Trophoblast cell (in vitro differentiated cells and primary cell): ENCODE measurements around the gene KCTD5.

Experiments
- DNase-seq, 2 donors: peaks; one replicate each; pipeline ENCODE4 v3.0.0-alpha.2; 2016
- H2AFZ ChIP-seq: 2 replicates; pipeline ENCODE4 v1.6.1; 2013; ENCODE audit warnings: low read length, moderate library complexity, mild to moderate bottlenecking; ENCODE audit not compliant: insufficient read depth, poor library complexity
- H2AK5ac ChIP-seq: 2 replicates; pipeline ENCODE4 v1.6.1; 2013; ENCODE audit warnings: mild to moderate bottlenecking, low read length
- H2BK120ac ChIP-seq: 2 replicates; pipeline ENCODE4 v1.6.1; 2013; ENCODE audit warnings: low read length, mild to moderate bottlenecking, moderate library complexity; ENCODE audit not compliant: insufficient read depth, poor library complexity
- H2BK12ac ChIP-seq: 2 replicates; pipeline ENCODE4 v1.6.1; 2013; ENCODE audit warnings: mild to moderate bottlenecking, low read length, moderate library complexity
- H2BK5ac ChIP-seq: 2 replicates; pipeline ENCODE4 v1.6.1; 2013; ENCODE audit warnings: low read length, low read depth, moderate library complexity, mild to moderate bottlenecking; ENCODE audit not compliant: poor library complexity
- H3K14ac ChIP-seq: 2 replicates; pipeline ENCODE4 v1.6.1; 2013; ENCODE audit warnings: mild to moderate bottlenecking, low read length
- H3K18ac ChIP-seq: 2 replicates; pipeline ENCODE4 v1.6.1; 2013; ENCODE audit warnings: mild to moderate bottlenecking, low read length
- H3K23ac ChIP-seq: 2 replicates; pipeline ENCODE4 v1.6.1; 2013; ENCODE audit warnings: low read length
- H3K27ac ChIP-seq: 2 replicates; pipeline ENCODE4 v1.5.1; 2013; ENCODE audit warnings: low read depth, mild to moderate bottlenecking, inconsistent platforms, low read length, moderate library complexity
- H3K27me3 ChIP-seq: 2 replicates; pipeline ENCODE4 v1.6.1; 2013; ENCODE audit warnings: inconsistent platforms, mild to moderate bottlenecking, low read length, moderate library complexity; ENCODE audit not compliant: insufficient read depth
- H3K36me3 ChIP-seq, 2 experiments: 1 replicate in 1 of 2; 2 replicates in 1 of 2; pipeline ENCODE4 v1.6.1; 2013; ENCODE audit warnings: low read length in 2 of 2, mild to moderate bottlenecking in 2 of 2, moderate library complexity in 1 of 2; ENCODE audit not compliant: insufficient read depth in 2 of 2, control insufficient read depth in 1 of 2
- H3K4ac ChIP-seq: 2 replicates; pipeline ENCODE4 v1.6.1; 2013; ENCODE audit warnings: low read depth, mild to moderate bottlenecking, low read length, moderate library complexity
- H3K4me1 ChIP-seq, 2 experiments: 1 replicate in 1 of 2; 2 replicates in 1 of 2; pipeline ENCODE4 v1.6.1; 2013; ENCODE audit warnings: low read length in 2 of 2, mild to moderate bottlenecking in 2 of 2, moderate library complexity in 1 of 2; ENCODE audit not compliant: insufficient read depth in 2 of 2, control insufficient read depth in 1 of 2
- H3K4me2 ChIP-seq: 2 replicates; pipeline ENCODE4 v1.6.1; 2013; ENCODE audit warnings: inconsistent platforms, mild to moderate bottlenecking, low read length, moderate library complexity
- H3K4me3 ChIP-seq: 2 replicates; pipeline ENCODE4 v1.5.1; 2013; ENCODE audit warnings: mild to moderate bottlenecking, low read depth, low read length, inconsistent platforms
- H3K79me1 ChIP-seq: one replicate; pipeline ENCODE4 v1.6.1; 2013; ENCODE audit warnings: low read length
- H3K79me2 ChIP-seq: 2 replicates; pipeline ENCODE4 v1.6.1; 2013; ENCODE audit warnings: low read length, mild to moderate bottlenecking; ENCODE audit not compliant: control insufficient read depth, insufficient read depth, poor library complexity
- H3K9ac ChIP-seq: 2 replicates; pipeline ENCODE4 v1.6.1; 2013; ENCODE audit warnings: mild to moderate bottlenecking, low read length
- H3K9me3 ChIP-seq: 2 replicates; pipeline ENCODE4 v1.6.1; 2013; ENCODE audit warnings: low read depth, mild to moderate bottlenecking, control low read depth, inconsistent platforms, low read length; ENCODE audit not compliant: insufficient read depth
- H4K12ac ChIP-seq: 2 replicates; pipeline ENCODE4 v1.6.1; 2013; ENCODE audit warnings: low read depth, mild to moderate bottlenecking, low read length, moderate library complexity
- H4K8ac ChIP-seq: 2 replicates; pipeline ENCODE4 v1.6.1; 2013; ENCODE audit warnings: low read depth, mild to moderate bottlenecking, low read length, moderate library complexity
- H4K91ac ChIP-seq: one replicate; pipeline ENCODE4 v1.6.1; 2013; ENCODE audit warnings: low read depth, mild to moderate bottlenecking, low read length, moderate library complexity
- WGBS: extraction: QIAGEN DNeasy Blood & Tissue Kit; methylation state at CpG from one replicate; pipeline ENCODE4 v1.1.7; 2013; ENCODE audit warnings: missing lambda C conversion rate; ENCODE audit not compliant: insufficient read length, insufficient coverage; ENCODE audit errors: extremely low coverage; 5-methylcytosine and 5-hydroxymethylcytosine counted together

KCTD5 gene

DNA sequence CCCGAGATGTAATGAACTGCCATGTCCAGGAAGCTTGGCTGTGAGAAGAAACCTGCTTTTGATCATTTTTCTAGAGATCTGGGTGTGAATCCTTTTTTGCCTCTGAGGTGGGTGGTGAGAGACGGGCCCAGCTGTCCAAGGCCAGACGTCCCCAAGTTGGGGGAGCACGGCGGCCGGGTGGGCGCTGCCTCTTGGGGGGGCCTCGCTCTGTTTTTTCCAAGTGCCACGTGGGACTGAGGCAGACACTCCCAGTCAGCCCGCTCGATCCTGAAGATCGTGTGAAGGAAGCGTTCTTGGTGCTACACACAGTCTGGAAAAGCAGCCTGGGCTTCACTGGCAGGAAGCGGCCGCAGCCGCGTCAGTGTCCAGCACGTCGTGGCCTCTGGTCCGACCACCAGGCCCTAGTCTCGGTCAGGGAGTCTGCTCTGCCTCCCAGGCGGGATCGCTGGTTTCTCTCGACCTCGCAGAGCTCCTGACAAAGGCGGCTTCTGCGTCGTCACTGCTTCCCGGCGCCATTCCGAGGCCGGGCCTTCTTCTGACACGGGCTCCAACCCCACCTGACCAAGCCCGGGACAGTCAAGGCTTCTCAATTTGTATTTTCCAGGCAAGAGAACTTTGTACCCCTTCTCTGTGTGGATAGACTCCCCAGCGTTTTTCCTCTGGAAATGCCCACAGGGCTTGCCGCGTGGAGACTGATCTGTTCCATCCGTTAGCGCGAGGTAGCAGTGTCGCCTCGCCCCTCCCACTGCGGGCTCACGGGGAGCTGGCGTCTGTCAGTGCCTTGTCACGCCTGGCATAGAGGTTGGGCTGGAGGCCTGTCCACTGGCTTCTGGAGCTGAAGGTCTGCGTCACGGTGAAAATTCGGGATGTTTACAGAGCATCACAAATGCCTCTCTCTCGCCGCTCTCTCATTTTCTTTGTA, 25.3 kb downstream of the KCTD5 start:
- DNase-seq = no peak
- H3K4me3 ChIP-seq = no peak overlapping the region
- H2AK5ac ChIP-seq = no peak overlapping the region
- H4K91ac ChIP-seq = no peak overlapping the region
- no CpG with 5 or more reads among the region's 51 CpGs for WGBS
- no peak overlapping the region for H2AFZ ChIP-seq
- no peak overlapping the region for H4K8ac ChIP-seq
- H3K79me1 ChIP-seq = no peaks in the 10 kb centered on the region
- H3K4me1 ChIP-seq = no peaks in the 10 kb centered on the region
- H3K23ac ChIP-seq = no peak overlapping the region
- no peak overlapping the region for H3K27ac ChIP-seq
- H4K12ac ChIP-seq = no peak overlapping the region
- no peaks in the 10 kb centered on the region for H3K27me3 ChIP-seq
- no peaks in the 10 kb centered on the region for H3K9me3 ChIP-seq
- no peak overlapping the region for H2BK5ac ChIP-seq
- H3K36me3 ChIP-seq = peaks cover 60 to 61% of the 10 kb centered on the region in 2 experiments
- H3K4me2 ChIP-seq = no peak overlapping the region
- H3K14ac ChIP-seq = no peak overlapping the region
- no peak overlapping the region for H3K4ac ChIP-seq
- no peaks in the 10 kb centered on the region for H3K79me2 ChIP-seq
- no peak overlapping the region for H2BK12ac ChIP-seq
- no peak overlapping the region for H3K9ac ChIP-seq
- H3K18ac ChIP-seq = no peak overlapping the region
- no peak overlapping the region for H2BK120ac ChIP-seq

DNA sequence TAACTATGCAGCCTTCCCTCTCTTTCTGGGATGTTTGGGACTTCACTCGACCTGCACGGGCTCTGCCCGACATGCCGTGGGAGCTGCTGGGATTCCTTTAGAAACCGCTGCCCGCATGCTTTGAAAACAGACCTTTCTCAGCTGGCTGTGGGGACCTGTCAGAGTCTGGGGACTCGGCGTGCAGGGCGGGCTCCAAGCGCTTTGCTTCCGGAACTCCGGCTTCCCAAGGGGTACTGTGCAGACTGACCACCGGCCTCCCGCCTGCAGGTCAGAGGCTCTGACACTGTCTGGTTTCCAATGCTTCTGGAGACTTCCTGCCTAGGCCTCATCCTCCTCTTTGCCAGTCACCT, 25.9 kb downstream of the KCTD5 start:
- no peak overlapping the region for H2BK5ac ChIP-seq

DNA sequence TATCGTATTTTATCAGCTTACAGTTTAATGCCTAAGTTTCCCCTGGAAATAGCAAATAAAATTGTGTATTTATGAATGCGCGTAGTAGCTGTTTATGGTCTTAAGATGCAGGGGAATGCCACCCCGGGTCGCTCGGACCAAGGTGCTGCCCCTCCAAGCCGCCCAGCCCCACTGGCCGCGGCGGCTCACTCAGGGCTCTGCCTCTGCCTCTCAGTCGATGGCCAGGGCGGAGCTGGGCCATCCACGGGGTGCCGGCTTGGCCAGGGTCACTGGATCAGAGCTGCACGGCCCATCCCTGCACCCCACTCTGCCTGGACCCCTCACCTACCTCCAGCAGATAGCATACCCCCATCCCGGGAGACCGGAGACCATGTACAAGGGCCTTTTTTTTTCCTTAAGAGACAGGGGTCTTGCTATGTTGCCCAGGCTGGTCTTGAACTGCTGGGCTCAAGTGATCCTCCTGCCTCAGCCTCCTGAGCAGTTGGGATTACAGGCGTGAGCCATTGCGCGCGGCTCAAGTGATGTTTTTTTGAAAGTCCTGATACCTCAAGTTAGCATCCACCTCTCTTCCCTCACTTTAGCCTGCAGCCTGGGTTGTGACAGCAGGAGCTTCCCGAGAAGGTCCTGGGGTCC, 26.7 kb downstream of the KCTD5 start:
- WGBS = no CpG with 5 or more reads among the region's 22 CpGs
- no peak overlapping the region for H3K23ac ChIP-seq

More for the DNA sequence above, 25.9 kb downstream of the KCTD5 start:
- no peak overlapping the region for H2AK5ac ChIP-seq
- no peak overlapping the region for H3K23ac ChIP-seq
- no peak overlapping the region for H3K4me2 ChIP-seq
- no peak overlapping the region for H3K9ac ChIP-seq
- no peak overlapping the region for H2AFZ ChIP-seq
- no peak overlapping the region for H3K4me3 ChIP-seq
- no peaks in the 10 kb centered on the region for H3K79me1 ChIP-seq
- no peak overlapping the region for H4K8ac ChIP-seq
- H3K4me1 ChIP-seq = no peaks in the 10 kb centered on the region
- H2BK12ac ChIP-seq = no peak overlapping the region
- no peaks in the 10 kb centered on the region for H3K79me2 ChIP-seq
- H3K14ac ChIP-seq = no peak overlapping the region
- H3K18ac ChIP-seq = no peak overlapping the region
- H2BK120ac ChIP-seq = no peak overlapping the region
- H4K91ac ChIP-seq = no peak overlapping the region
- no CpG with 5 or more reads among the region's 14 CpGs for WGBS
- DNase-seq = no peak
- no peaks in the 10 kb centered on the region for H3K9me3 ChIP-seq
- H4K12ac ChIP-seq = no peak overlapping the region
- no peak overlapping the region for H3K27ac ChIP-seq
- H3K36me3 ChIP-seq = peaks cover 55 to 56% of the 10 kb centered on the region in 2 experiments
- no peaks in the 10 kb centered on the region for H3K27me3 ChIP-seq
- H3K4ac ChIP-seq = no peak overlapping the region

DNA sequence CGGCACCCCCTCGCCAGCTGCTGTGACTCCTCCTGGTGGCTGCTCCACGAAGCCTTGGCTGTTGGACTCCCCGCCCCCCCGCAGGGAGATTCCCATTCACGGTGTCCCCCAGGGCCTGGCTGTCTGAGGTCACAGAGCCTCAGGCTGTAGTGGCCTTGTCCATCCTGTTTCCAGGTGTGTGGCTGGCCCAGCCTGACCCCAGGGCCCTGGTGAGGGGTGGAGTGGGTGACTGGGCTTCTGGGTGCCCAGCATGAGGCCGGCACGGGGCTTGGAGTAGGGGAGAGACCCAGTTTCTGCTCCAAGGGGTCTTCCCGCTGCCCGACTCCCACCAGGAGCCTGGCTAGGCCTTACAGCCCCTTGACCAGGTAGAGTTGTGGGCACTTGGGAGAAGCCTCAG, 27.3 kb downstream of the KCTD5 start:
- H2BK5ac ChIP-seq = no peak overlapping the region
- H3K9me3 ChIP-seq = no peaks in the 10 kb centered on the region
- no peak overlapping the region for H3K14ac ChIP-seq
- no peak overlapping the region for H4K8ac ChIP-seq
- no peak overlapping the region for H3K4ac ChIP-seq
- H3K36me3 ChIP-seq = peaks cover 43 to 44% of the 10 kb centered on the region in 2 experiments
- peak in 1 of 2 donors; percentile 38 for DNase-seq
- no peak overlapping the region for H2BK120ac ChIP-seq
- H4K91ac ChIP-seq = no peak overlapping the region
- H2AK5ac ChIP-seq = no peak overlapping the region
- H3K4me2 ChIP-seq = no peak overlapping the region
- H3K9ac ChIP-seq = no peak overlapping the region
- H3K79me1 ChIP-seq = no peaks in the 10 kb centered on the region
- no peak overlapping the region for H3K23ac ChIP-seq
- no peak overlapping the region for H3K18ac ChIP-seq
- H2BK12ac ChIP-seq = no peak overlapping the region
- no peak overlapping the region for H4K12ac ChIP-seq
- H3K4me1 ChIP-seq = no peaks in the 10 kb centered on the region
- no peaks in the 10 kb centered on the region for H3K27me3 ChIP-seq
- no peak overlapping the region for H2AFZ ChIP-seq
- H3K79me2 ChIP-seq = no peaks in the 10 kb centered on the region
- no peak overlapping the region for H3K4me3 ChIP-seq
- no peak overlapping the region for H3K27ac ChIP-seq
- no CpG with 5 or more reads among the region's 10 CpGs for WGBS

More for the DNA sequence above, 26.7 kb downstream of the KCTD5 start:
- Histone ChIP-seq H2AFZ (no peak overlapping the region), H3K27ac (no peak overlapping the region), H3K9ac (no peak overlapping the region), H3K4ac (no peak overlapping the region), H3K4me2 (no peak overlapping the region), H4K91ac (no peak overlapping the region), H3K18ac (no peak overlapping the region), H3K14ac (no peak overlapping the region), H2BK5ac (no peak overlapping the region), H3K4me3 (no peak overlapping the region), H3K36me3 (peaks cover 48 to 49% of the 10 kb centered on the region in 2 experiments), H4K8ac (no peak overlapping the region), H3K27me3 (no peaks in the 10 kb centered on the region), H2BK12ac (no peak overlapping the region), H3K79me2 (no peaks in the 10 kb centered on the region), H2AK5ac (no peak overlapping the region), H3K4me1 (no peaks in the 10 kb centered on the region), H4K12ac (no peak overlapping the region), H3K9me3 (no peaks in the 10 kb centered on the region), H3K79me1 (no peaks in the 10 kb centered on the region), H2BK120ac (no peak overlapping the region)
- no peak for DNase-seq
